A549 (cell line): ENCODE results near the gene FAM89B.

ENCODE experiments used
- ESRRA ChIP-seq: fragments of 150-350 bp; IDR thresholded peaks from 2 replicates; pipeline ENCODE4 v1.6.1; 2014; ENCODE audit warnings: mild to moderate bottlenecking, low read length, borderline replicate concordance
- JUNB ChIP-seq: fragments of >200 bp; sonication (Bioruptor Twin); formaldehyde crosslinking; IDR thresholded peaks from 2 replicates; pipeline ENCODE4 v1.6.1; 2016
- MAFK ChIP-seq: fragments of 450-650 bp; IDR thresholded peaks from 2 replicates; pipeline ENCODE4 v1.6.1; 2014; ENCODE audit not compliant: partially characterized antibody
- POLR2A ChIP-seq: IDR thresholded peaks from 2 replicates; pipeline ENCODE4 v1.6.1; 2012; ENCODE audit warnings: mild to moderate bottlenecking, low read length
- RFX5 ChIP-seq: fragments of 450-650 bp; IDR thresholded peaks from 2 replicates; pipeline ENCODE4 v1.7.1; 2014; ENCODE audit warnings: antibody characterized with exemption, mild to moderate bottlenecking, moderate library complexity
- SREBF2 ChIP-seq: fragments of 450-650 bp; IDR thresholded peaks from 2 replicates; pipeline ENCODE4 v1.6.1; 2014; ENCODE audit warnings: mild to moderate bottlenecking, moderate library complexity
- TP53 ChIP-seq: fragments of 250-450 bp; sonication (Bioruptor Pico); IDR thresholded peaks from 2 replicates; pipeline ENCODE4 v1.5.0; 2021; ENCODE audit warnings: mild to moderate bottlenecking, moderate library complexity
- ZFP36 ChIP-seq: fragments of 450-650 bp; IDR thresholded peaks from 2 replicates; pipeline ENCODE4 v1.6.1; 2014; ENCODE audit warnings: borderline replicate concordance; ENCODE audit not compliant: partially characterized antibody
- TF ChIP-seq, protein P1 (sequence below): fragments of >200 bp; sonication (Bioruptor Twin); formaldehyde crosslinking; IDR thresholded peaks from 3 replicates; pipeline ENCODE4 v1.5.1; 2016

DNA sequence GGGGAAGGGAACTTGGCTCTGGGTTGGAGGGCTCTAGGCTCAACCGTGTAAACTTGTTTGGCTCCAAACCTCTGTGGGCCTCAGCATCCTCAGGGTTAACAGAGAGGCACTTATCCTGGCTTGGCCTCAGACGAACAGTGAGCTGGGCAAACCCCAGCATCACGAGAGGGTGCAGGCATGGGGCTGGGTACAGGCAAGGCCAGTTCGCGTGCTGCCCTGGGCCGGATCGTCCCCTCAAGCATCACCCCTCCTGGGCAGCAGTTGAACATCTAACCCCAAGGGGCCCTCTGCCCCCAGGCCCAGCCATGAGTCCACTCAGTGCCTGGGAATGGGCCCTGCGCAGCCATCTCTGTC is 5.4 kb downstream of the FAM89B start:
- TF ChIP-seq RFX5 (no peak), TP53 (CRISPR knock-in tag) (no peak), POLR2A (no peak), ESRRA (no peak), JUNB (no peak), MAFK (no peak), ZFP36 (no peak), SREBF2 (no peak)
- TF ChIP-seq, protein P1, sequence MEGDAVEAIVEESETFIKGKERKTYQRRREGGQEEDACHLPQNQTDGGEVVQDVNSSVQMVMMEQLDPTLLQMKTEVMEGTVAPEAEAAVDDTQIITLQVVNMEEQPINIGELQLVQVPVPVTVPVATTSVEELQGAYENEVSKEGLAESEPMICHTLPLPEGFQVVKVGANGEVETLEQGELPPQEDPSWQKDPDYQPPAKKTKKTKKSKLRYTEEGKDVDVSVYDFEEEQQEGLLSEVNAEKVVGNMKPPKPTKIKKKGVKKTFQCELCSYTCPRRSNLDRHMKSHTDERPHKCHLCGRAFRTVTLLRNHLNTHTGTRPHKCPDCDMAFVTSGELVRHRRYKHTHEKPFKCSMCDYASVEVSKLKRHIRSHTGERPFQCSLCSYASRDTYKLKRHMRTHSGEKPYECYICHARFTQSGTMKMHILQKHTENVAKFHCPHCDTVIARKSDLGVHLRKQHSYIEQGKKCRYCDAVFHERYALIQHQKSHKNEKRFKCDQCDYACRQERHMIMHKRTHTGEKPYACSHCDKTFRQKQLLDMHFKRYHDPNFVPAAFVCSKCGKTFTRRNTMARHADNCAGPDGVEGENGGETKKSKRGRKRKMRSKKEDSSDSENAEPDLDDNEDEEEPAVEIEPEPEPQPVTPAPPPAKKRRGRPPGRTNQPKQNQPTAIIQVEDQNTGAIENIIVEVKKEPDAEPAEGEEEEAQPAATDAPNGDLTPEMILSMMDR = no peak
